Right lobe of liver (tissue), 4 donors: ENCODE results near the gene SPATS2L.

Experiments
- POLR2A ChIP-seq: fragments of 450-650 bp; IDR thresholded peaks from one replicate; pipeline ENCODE4 v1.6.1; 2017; ENCODE audit warnings: antibody characterized with exemption, mild to moderate bottlenecking
- TF ChIP-seq, protein P1 (sequence below), 4 donors: fragments of 200-600 bp in 3 of 4; fragments of 450-650 bp in 1 of 4; IDR thresholded peaks; one replicate each; pipeline versions ENCODE4 v1.5.1 to v1.8.0; 2016 to 2022; ENCODE audit warnings: antibody characterized with exemption in 4 of 4, mild to moderate bottlenecking in 2 of 4
- donor health status: DM: no; HTN: no; CAD: no.
- donor health status: DM: no; HTN: no; CAD: no.
- donor health status: DM: no; HTN: yes; CAD: no.

DNA sequence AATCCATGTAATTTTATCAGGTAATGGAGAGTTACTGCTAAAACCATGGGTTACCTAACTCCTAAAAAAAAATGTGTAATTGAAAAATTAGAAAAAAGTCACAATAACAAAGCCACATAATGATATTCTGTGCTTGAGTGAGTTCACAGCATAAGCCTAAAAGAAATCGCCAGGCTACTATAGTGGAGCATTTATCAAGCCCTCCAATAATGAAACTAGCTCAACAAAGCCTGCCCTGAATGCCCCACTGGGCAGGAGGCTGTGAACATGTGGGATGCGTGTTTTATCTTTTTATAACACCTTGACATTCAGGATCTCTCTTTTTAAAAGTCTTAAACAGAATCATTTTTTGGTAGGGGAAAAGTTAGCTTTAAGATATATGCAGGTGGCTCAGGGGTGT lies 117.0 kb downstream of the SPATS2L start:
- TF ChIP-seq POLR2A, result no peak
- TF ChIP-seq, protein P1, sequence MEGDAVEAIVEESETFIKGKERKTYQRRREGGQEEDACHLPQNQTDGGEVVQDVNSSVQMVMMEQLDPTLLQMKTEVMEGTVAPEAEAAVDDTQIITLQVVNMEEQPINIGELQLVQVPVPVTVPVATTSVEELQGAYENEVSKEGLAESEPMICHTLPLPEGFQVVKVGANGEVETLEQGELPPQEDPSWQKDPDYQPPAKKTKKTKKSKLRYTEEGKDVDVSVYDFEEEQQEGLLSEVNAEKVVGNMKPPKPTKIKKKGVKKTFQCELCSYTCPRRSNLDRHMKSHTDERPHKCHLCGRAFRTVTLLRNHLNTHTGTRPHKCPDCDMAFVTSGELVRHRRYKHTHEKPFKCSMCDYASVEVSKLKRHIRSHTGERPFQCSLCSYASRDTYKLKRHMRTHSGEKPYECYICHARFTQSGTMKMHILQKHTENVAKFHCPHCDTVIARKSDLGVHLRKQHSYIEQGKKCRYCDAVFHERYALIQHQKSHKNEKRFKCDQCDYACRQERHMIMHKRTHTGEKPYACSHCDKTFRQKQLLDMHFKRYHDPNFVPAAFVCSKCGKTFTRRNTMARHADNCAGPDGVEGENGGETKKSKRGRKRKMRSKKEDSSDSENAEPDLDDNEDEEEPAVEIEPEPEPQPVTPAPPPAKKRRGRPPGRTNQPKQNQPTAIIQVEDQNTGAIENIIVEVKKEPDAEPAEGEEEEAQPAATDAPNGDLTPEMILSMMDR (IDR thresholded peaks at IDR 0.05), result no peak
